GM12878 (cell line): ENCODE results near the gene HIVEP3. TPM values are rescaled to one million over a fixed set of nuclear protein-coding genes. Genes with fewer than 3 reads are reported as not detected.

Experiments used
- ATAC-seq: fragments of 200-7000 bp; cut with Tn5 transposase; 3 replicates; pipeline ENCODE4 v1.9.1; 2020; ENCODE audit warnings: mild to moderate bottlenecking, moderate library complexity
- BruUV-seq: library from RNA; stranded (reverse); fragments of 400-500 nt; replicated peaks from 2 replicates; lab custom pipeline; 2021; lab: Mats Ljungman, UMichigan
- CTCF ChIA-PET: fragments of 300-600 bp; sonication (Branson Sonifier 250); formaldehyde crosslinking; extraction: SDS; loops from one replicate; lab custom pipeline; 2021; ENCODE audit warnings: inconsistent platforms; lab: Yijun Ruan, JAX
- POLR2A ChIA-PET: fragments of 350-600 bp; formaldehyde crosslinking; extraction: SDS; loops from one replicate; lab custom pipeline; 2021; ENCODE audit warnings: inconsistent platforms; lab: Charles Lee
- RAD21 ChIA-PET: fragments of 300-600 bp; sonication (Branson Sonifier 250); formaldehyde crosslinking; loops from one replicate; lab custom pipeline; 2023; ENCODE audit warnings: antibody characterized with exemption; ENCODE audit not compliant: unreplicated experiment; lab: Charles Lee
- SMC1A ChIA-PET: fragments of 300-600 bp; sonication (Branson Sonifier 250); formaldehyde crosslinking; loops from one replicate; lab custom pipeline; 2023; ENCODE audit not compliant: unreplicated experiment, uncharacterized antibody; lab: Charles Lee
- DNase-seq: peaks from one replicate; pipeline ENCODE4 v3.0.0-alpha.2; 2011; ENCODE audit warnings: low read depth, low spot score
- FAIRE-seq: peaks from 3 replicates; lab custom pipeline; 2011; peaks lifted over from hg19 to GRCh38; lab: Jason Lieb, UNC
- H2AFZ ChIP-seq: 2 replicates; pipeline ENCODE4 v1.6.0; 2011; ENCODE audit warnings: low read depth, low read length, control low read depth; ENCODE audit not compliant: control insufficient read depth
- H3K27ac ChIP-seq: 2 replicates; pipeline ENCODE4 v1.5.1; 2011; ENCODE audit warnings: control low read depth; ENCODE audit not compliant: control insufficient read depth, insufficient read depth
- H3K27me3 ChIP-seq, 2 experiments: replicated peaks in 1 of 2; 2 replicates each; pipeline versions ENCODE4 v1.6.0 to v1.6.1; 2011; ENCODE audit warnings: low read length in 1 of 2; ENCODE audit not compliant: control insufficient read depth in 2 of 2, insufficient read depth in 2 of 2
- H3K36me3 ChIP-seq, 2 experiments: 2 replicates each; pipeline ENCODE4 v1.5.1; 2011; ENCODE audit warnings: low read length in 1 of 2; ENCODE audit not compliant: control insufficient read depth in 2 of 2, insufficient read depth in 2 of 2
- H3K4me1 ChIP-seq: 2 replicates; pipeline ENCODE4 v1.6.1; 2011; ENCODE audit warnings: mild to moderate bottlenecking, low read length, moderate library complexity, mixed read lengths; ENCODE audit not compliant: control insufficient read depth, insufficient read depth
- H3K4me2 ChIP-seq: 2 replicates; pipeline ENCODE4 v1.6.0; 2011; ENCODE audit warnings: control low read depth; ENCODE audit not compliant: control insufficient read depth, insufficient read depth
- H3K4me3 ChIP-seq: fragments of 200-600 bp; sonication (generic); 2 replicates; pipeline ENCODE4 v1.5.1; 2016
- H3K79me2 ChIP-seq: 2 replicates; pipeline ENCODE4 v1.6.0; 2011; ENCODE audit warnings: low read length; ENCODE audit not compliant: control insufficient read depth, insufficient read depth
- H3K9ac ChIP-seq: 2 replicates; pipeline ENCODE4 v1.8.0; 2011; ENCODE audit warnings: low read length, control low read depth, mixed read lengths; ENCODE audit not compliant: control insufficient read depth, insufficient read depth
- H3K9me3 ChIP-seq: replicated peaks from 3 replicates; pipeline ENCODE4 v1.5.1; 2011; ENCODE audit warnings: mild to moderate bottlenecking, low read length; ENCODE audit not compliant: control insufficient read depth, insufficient read depth
- H4K20me1 ChIP-seq: 2 replicates; pipeline ENCODE4 v1.6.0; 2011; ENCODE audit not compliant: control insufficient read depth, insufficient read depth
- BCLAF1 ChIP-seq: fragments of 450-650 bp; IDR thresholded peaks from 2 replicates; pipeline ENCODE4 v1.6.1; 2017; ENCODE audit warnings: antibody characterized with exemption, mild to moderate bottlenecking, moderate library complexity
- CHD2 ChIP-seq: IDR thresholded peaks from 2 replicates; pipeline ENCODE4 v1.6.1; 2011; ENCODE audit warnings: low read depth, low read length, improper control_type of control experiment, borderline replicate concordance
- EED ChIP-seq: sonication (generic); IDR thresholded peaks from 2 replicates; pipeline ENCODE4 v1.6.1; 2016; ENCODE audit warnings: antibody characterized with exemption, low read depth
- MAX ChIP-seq: IDR thresholded peaks from 2 replicates; pipeline ENCODE4 v1.6.1; 2012; ENCODE audit warnings: low read depth, low read length, improper control_type of control experiment
- MXI1 ChIP-seq: fragments of 150-350 bp; IDR thresholded peaks from 2 replicates; pipeline ENCODE4 v1.6.1; 2011; ENCODE audit warnings: low read depth, mild to moderate bottlenecking, inconsistent platforms, low read length, improper control_type of control experiment
- NFIC ChIP-seq: IDR thresholded peaks from 2 replicates; pipeline ENCODE4 v1.6.1; 2012; ENCODE audit warnings: low read depth, mild to moderate bottlenecking, inconsistent platforms, low read length, moderate library complexity
- NR2F1 ChIP-seq: fragments of 450-650 bp; conservative IDR thresholded peaks from 2 replicates; pipeline ENCODE4 v1.6.1; 2017; ENCODE audit warnings: mild to moderate bottlenecking
- PKNOX1 ChIP-seq: fragments of 450-650 bp; IDR thresholded peaks from 2 replicates; pipeline ENCODE4 v1.6.1; 2016; ENCODE audit warnings: mild to moderate bottlenecking
- RAD21 ChIP-seq: IDR thresholded peaks from 2 replicates; pipeline ENCODE4 v1.6.1; 2011; ENCODE audit warnings: mild to moderate bottlenecking, low read depth, low read length, moderate library complexity; ENCODE audit not compliant: insufficient read depth
- SREBF2 ChIP-seq: IDR thresholded peaks from 2 replicates; pipeline ENCODE4 v1.6.1; 2012; ENCODE audit warnings: mild to moderate bottlenecking, low read length
- ZNF207 ChIP-seq: fragments of 450-650 bp; IDR thresholded peaks from 2 replicates; pipeline ENCODE4 v1.6.1; 2014; ENCODE audit warnings: antibody characterized with exemption, mild to moderate bottlenecking, borderline replicate concordance
- ZNF274 ChIP-seq: IDR thresholded peaks from one replicate; pipeline ENCODE4 v1.8.0; 2011; ENCODE audit not compliant: insufficient read length, insufficient read depth
- ZNF592 ChIP-seq: fragments of 450-650 bp; IDR thresholded peaks from 2 replicates; pipeline ENCODE4 v1.6.1; 2017; ENCODE audit warnings: mild to moderate bottlenecking, moderate library complexity
- WGBS: methylation state at CpG from one replicate; pipeline ENCODE4 v1.1.6; 2016; ENCODE audit warnings: low lambda C conversion rate; ENCODE audit not compliant: insufficient replicate concordance, insufficient coverage; ENCODE audit errors: missing lambda C conversion rate; 5-methylcytosine and 5-hydroxymethylcytosine counted together
- in situ Hi-C: fragments of 300-500 bp; cut with MboI; formaldehyde crosslinking; loops from 9 replicates; pipeline ENCODE4 v1.14.3; 2018; ENCODE audit warnings: mixed read lengths
- intact Hi-C: fragments of 100-400 bp; cut with micrococcal nuclease; formaldehyde crosslinking; loops from one replicate; pipeline ENCODE4 v1.14.2; 2022; ENCODE audit not compliant: unreplicated experiment
- polyA plus RNA-seq, 11 experiments: library from polyadenylated mRNA; depleted of rRNA in 4 of 11; unstranded in 6 of 11; stranded (reverse) in 5 of 11; fragments of >200 nt; fragmentation: Nextera tagmentation in 4 of 11; fragmentation: Illumina TruSeq in 1 of 11; extraction: Ambion mirVana in 4 of 11; extraction: Trizol in 1 of 11; gene quantifications; 1 replicate in 1 of 11; 2 replicates in 10 of 11; pipeline versions ENCODE4 v1.2.1 to v1.2.3, GENCODE V29; 2011 to 2016; ENCODE audit warnings: inconsistent platforms in 2 of 11, missing spikeins in 2 of 11, low read depth in 1 of 11
- total RNA-seq, 4 experiments: library from RNA; depleted of rRNA in 3 of 4; stranded (reverse); fragments of >200 nt in 3 of 4; fragmentation: Illumina TruSeq in 1 of 4; extraction: Trizol in 1 of 4; gene quantifications; 2 replicates each; pipeline versions ENCODE4 v1.2.1 to v1.2.3, GENCODE V29; 2013 to 2021

The HIVEP3 gene
- total and polyA plus RNA-seq, 10 of the 15 experiments (the other 5 are each of a cell fraction or from before 2014, with no cell fraction given) = 1.8 to 13.6 (median 3.8) TPM

- whole genome bisulfite sequencing = 86% methylated on average over 3 of the region's 3 CpGs
- intact Hi-C loops = no loop called here
- in situ Hi-C loops = no loop called here
These were observed 128.9 kb downstream of the HIVEP3 start for GRCh38 chr1:41789661-41790330.

More at GRCh38 chr1:41789661-41790330, 128.9 kb downstream of the HIVEP3 start:
- Histone ChIP-seq H4K20me1 (no peaks in the 10 kb centered on the region), H3K36me3 (no peaks in the 10 kb centered on the region; a peak in 1 of 4 replicates), H3K4me2 (no peak overlapping the region), H3K79me2 (no peaks in the 10 kb centered on the region), H3K4me1 (peaks cover 15% of the 10 kb centered on the region), H3K27me3 (no peaks in the 10 kb centered on the region), H3K27ac (no peak overlapping the region), H3K9me3 (no peaks in the 10 kb centered on the region), H2AFZ (no peak overlapping the region), H3K4me3 (no peak overlapping the region), H3K9ac (no peak overlapping the region)
- FAIRE-seq = no peak
- SMC1A ChIA-PET = interaction anchor here (0.8 to 2.1 kb wide), 11 partner anchors 10 to 384 kb away, joined by 3 to 13 read pairs (median 3); no protein-coding TSS in a partner anchor
- ATAC-seq = no peak
- RAD21 ChIA-PET = interaction anchor here (0.8 to 1.7 kb wide), 5 partner anchors 9 to 78 kb away, joined by 3 to 8 read pairs (median 7); no protein-coding TSS in a partner anchor
- no TSS peak for BruUV-seq
- no peak for DNase-seq
- POLR2A ChIA-PET = interaction anchor here (0.6 to 1.0 kb wide), 2 partner anchors 8 to 14 kb away, joined by 3 read pairs; no protein-coding TSS in a partner anchor
- TF ChIP-seq CHD2 (no peak), PKNOX1 (no peak), NFIC (no peak), BCLAF1 (no peak), ZNF207 (no peak), ZNF592 (no peak), MAX (no peak), ZNF274 (no peak), EED (no peak), RAD21 (no peak), NR2F1 (no peak), SREBF2 (no peak), MXI1 (no peak)
- CTCF ChIA-PET = interaction anchor here (0.7 to 3.1 kb wide), 9 partner anchors 9 to 384 kb away, joined by 3 to 14 read pairs (median 5); no protein-coding TSS in a partner anchor
